Spinal cord (tissue), 10 donors: ENCODE measurements around the gene ROR2. TPM values are rescaled to one million over a fixed set of nuclear protein-coding genes. Genes with fewer than 3 reads are reported as not detected.

Source experiments
- DNase-seq, 6 donors: peaks; one replicate each; pipeline versions ENCODE4 v3.0.0 to v3.0.0-alpha.2; 2013 to 2015; ENCODE audit warnings: low spot score in 6 of 6, low read depth in 4 of 6
- H3K27ac ChIP-seq: one replicate; pipeline ENCODE4 v1.5.1; 2013; ENCODE audit warnings: low read depth, low read length, control low read depth
- H3K27me3 ChIP-seq: one replicate; pipeline ENCODE4 v1.6.1; 2013; ENCODE audit warnings: low read length; ENCODE audit not compliant: control insufficient read depth, insufficient read depth
- H3K36me3 ChIP-seq: one replicate; pipeline ENCODE4 v1.6.1; 2013; ENCODE audit warnings: low read length; ENCODE audit not compliant: control insufficient read depth, insufficient read depth
- H3K4me1 ChIP-seq: one replicate; pipeline ENCODE4 v1.6.1; 2013; ENCODE audit warnings: low read length; ENCODE audit not compliant: control insufficient read depth, insufficient read depth
- H3K4me3 ChIP-seq: one replicate; pipeline ENCODE4 v1.5.1; 2013; ENCODE audit warnings: low read depth, low read length, control low read depth
- H3K9me3 ChIP-seq: one replicate; pipeline ENCODE4 v1.6.1; 2013; ENCODE audit warnings: low read length; ENCODE audit not compliant: control insufficient read depth, insufficient read depth
- WGBS: methylation state at CpG from one replicate; pipeline ENCODE4 v1.1.5; 2013; ENCODE audit warnings: missing lambda C conversion rate; ENCODE audit not compliant: insufficient coverage; 5-methylcytosine and 5-hydroxymethylcytosine counted together
- polyA plus RNA-seq, 2 donors: library from polyadenylated mRNA; unstranded; fragments of 120-200 nt; gene quantifications; one replicate each; pipeline ENCODE4 v1.2.1, GENCODE V29; 2013; ENCODE audit not compliant: insufficient read length in 2 of 2
- total RNA-seq, 2 donors: library from RNA; depleted of rRNA in 1 of 2; stranded (reverse); fragments of 120-200 nt in 1 of 2; fragments of >200 nt in 1 of 2; gene quantifications; one replicate each; pipeline versions ENCODE4 v1.2.3 to v1.2.4, GENCODE V29; 2013 to 2014
- donor health status: healthy.

Gene ROR2
- total and polyA plus RNA-seq, 4 donors = 3.1 to 20.6 (median 5.0) TPM

DNA sequence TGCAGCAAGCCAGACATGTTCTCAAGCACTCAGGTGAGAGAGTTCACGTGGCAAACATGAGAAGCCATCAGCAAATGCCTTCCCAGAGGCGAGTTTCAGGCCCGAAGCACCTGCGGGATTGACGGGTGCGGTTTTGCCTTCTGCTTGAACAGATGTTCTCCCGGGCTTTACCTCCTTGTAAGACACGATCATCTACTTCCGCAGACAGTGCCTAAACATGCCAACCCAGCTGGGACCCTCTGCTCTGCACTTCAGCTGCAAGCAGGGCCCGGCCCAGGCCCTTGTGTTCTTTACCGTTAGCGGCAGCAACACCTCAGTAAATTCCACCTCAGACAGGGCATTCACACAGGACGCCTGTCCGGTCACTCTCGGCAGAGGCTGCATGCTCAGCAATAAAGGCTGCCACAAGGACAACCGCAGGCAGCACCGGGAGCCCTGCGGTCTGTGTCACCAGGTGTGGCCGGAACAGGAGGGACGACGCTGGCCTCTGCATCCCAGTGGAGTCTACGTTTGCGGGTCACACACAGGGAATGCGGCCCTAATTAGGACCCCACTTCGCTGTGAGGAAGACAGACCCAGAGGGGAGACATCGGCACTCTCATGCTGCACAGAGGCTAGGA, 139.6 kb downstream of the ROR2 start:
- Histone ChIP-seq H3K4me3 (no peak overlapping the region), H3K27me3 (no peaks in the 10 kb centered on the region), H3K4me1 (peaks cover 3% of the 10 kb centered on the region), H3K27ac (no peak overlapping the region), H3K9me3 (no peaks in the 10 kb centered on the region), H3K36me3 (no peaks in the 10 kb centered on the region)
- DNase-seq = no peak
- WGBS = 89% methylated on average over 26 of the region's 26 CpGs

DNA sequence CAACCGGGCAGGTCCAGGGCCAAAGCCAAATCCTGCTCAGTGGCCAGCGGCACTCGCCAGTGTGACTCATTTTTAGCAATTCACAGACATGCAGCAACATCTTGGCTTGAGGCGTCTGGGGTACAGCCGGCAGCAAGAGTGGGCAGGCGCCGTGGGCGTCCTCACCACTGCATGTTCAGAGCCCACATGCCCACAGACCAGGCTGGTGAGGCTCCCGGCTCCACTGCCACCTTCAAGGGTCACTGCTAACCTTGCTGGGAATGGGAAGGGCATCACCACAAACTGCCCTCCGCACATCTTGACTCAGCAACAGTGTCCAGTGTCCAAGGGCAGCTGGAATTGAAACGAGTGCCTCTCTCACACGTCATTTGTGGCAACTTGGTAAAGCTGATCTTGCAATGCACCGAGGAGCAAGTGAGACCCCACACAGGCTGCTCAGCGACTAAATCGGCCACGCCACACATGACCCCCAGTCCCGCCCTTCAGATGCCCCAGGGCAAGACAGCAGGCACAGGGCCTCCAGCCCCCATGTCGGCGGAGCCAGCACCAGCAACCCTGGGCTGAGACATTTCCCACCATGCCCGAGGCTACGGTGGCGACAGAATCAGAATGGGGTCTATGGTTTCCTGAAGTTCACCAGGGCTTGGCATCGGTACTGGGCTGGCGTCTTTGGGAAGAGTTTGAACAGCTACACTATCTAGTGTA, 140.3 kb downstream of the ROR2 start:
- no peak for DNase-seq
- H3K27me3 ChIP-seq = no peaks in the 10 kb centered on the region
- no peak overlapping the region for H3K27ac ChIP-seq
- H3K9me3 ChIP-seq = no peaks in the 10 kb centered on the region
- H3K4me3 ChIP-seq = no peak overlapping the region
- 93% methylated on average over 24 of the region's 24 CpGs for WGBS
- H3K36me3 ChIP-seq = no peaks in the 10 kb centered on the region
- peaks cover 3% of the 10 kb centered on the region for H3K4me1 ChIP-seq

DNA sequence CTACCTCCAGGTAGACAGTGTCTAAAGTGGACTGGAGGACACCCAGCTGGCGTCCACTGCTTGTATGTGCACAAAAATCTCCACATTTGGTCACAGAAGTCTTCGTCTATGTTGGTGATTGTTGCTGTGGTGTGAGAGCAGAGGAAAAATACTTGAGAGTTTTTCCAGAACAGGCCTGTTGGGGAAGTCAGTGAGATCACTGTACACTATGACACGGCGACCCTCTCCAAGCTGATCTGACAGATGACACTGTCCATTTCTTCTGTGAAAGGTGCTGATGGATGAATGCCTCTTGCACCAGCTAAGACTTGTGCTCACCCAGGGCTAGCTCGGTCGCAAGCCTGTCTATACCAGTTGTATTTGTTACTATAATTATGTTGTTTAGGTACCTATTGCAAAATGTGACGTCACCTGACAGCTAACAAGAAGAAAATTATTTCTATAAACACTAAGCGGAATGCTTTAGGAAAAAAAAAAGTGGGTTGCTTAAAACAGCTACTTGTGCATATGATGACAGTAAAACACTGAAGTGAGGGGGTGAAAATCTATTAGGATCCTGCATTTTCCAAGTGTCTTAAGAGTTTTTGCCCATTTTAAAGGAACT, 142.3 kb downstream of the ROR2 start:
- Histone ChIP-seq H3K36me3 (no peaks in the 10 kb centered on the region), H3K27me3 (no peaks in the 10 kb centered on the region), H3K4me1 (peaks cover 6% of the 10 kb centered on the region), H3K9me3 (no peaks in the 10 kb centered on the region), H3K27ac (no peak overlapping the region), H3K4me3 (no peak overlapping the region)
- DNase-seq = no peak
- WGBS = 87% methylated on average over 4 of the region's 8 CpGs

DNA sequence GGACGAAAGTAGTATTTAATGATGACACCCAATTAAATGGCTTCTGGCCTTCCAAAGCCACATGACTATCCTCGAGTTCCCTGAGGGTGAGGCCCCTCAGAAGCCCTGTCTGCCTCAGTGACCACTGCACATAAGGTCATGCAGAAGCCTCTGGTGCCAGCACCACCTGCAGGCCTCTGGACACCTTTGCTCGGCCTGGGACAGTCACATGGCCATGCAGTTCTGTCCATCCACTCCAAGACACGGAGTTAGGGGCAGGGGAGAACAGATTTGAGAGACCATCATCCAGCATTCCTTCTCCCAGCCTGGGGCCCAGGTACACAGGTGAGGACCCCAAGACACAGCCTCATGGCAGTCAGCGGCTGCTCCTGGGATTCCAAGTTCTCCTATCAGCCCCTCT, 145.0 kb downstream of the ROR2 start:
- H3K27ac ChIP-seq = no peak overlapping the region
- H3K4me1 ChIP-seq = peaks cover 10% of the 10 kb centered on the region

DNA sequence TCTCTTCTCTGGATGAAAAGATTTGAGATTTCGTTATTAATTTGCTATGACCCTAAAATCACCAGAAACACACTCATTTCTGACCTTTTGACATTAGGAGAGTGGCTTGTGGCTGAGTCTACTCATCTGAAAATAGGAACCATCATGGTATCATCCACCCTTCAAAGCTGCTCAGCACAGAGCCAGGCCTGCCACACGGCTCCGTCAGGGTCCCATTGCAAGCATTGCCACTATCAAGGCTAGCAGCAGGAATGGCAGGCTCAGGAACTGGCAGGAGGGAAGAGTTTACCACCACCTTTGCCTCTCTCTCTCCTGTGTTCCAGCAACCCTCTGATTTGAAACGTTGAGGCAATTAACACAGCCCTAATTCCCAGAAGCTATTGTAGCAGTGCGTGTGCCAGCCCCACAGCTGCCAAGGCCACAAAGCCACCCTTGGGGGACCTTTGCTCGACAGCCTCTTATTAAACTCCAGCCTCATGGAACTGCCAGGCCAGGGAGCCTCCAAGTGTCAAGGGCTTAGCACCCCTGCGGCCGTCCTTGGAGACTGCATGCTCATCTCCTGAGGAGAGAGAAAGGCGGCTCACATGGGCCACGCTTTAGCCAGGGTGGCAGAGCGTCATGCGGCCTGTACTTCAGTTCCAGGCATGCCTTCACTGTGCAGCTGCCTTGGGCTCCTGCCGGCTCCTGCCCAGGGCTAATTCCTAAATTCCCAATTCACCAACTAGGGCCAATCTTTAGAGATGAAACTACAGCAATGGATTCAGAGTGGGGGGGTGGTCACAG, 145.9 kb downstream of the ROR2 start:
- Histone ChIP-seq H3K27ac (no peak overlapping the region), H3K27me3 (no peaks in the 10 kb centered on the region), H3K36me3 (no peaks in the 10 kb centered on the region), H3K9me3 (no peaks in the 10 kb centered on the region), H3K4me1 (peaks cover 12% of the 10 kb centered on the region), H3K4me3 (no peak overlapping the region)
- 79% methylated on average over 7 of the region's 13 CpGs for WGBS
- peak in 1 of 6 donors; percentile 11 for DNase-seq

More for the DNA sequence above, 145.0 kb downstream of the ROR2 start:
- DNase-seq = no peak
- Histone ChIP-seq H3K27me3 (no peaks in the 10 kb centered on the region), H3K36me3 (no peaks in the 10 kb centered on the region), H3K4me3 (no peak overlapping the region), H3K9me3 (no peaks in the 10 kb centered on the region)
- 72% methylated on average over 4 of the region's 5 CpGs for WGBS

DNA sequence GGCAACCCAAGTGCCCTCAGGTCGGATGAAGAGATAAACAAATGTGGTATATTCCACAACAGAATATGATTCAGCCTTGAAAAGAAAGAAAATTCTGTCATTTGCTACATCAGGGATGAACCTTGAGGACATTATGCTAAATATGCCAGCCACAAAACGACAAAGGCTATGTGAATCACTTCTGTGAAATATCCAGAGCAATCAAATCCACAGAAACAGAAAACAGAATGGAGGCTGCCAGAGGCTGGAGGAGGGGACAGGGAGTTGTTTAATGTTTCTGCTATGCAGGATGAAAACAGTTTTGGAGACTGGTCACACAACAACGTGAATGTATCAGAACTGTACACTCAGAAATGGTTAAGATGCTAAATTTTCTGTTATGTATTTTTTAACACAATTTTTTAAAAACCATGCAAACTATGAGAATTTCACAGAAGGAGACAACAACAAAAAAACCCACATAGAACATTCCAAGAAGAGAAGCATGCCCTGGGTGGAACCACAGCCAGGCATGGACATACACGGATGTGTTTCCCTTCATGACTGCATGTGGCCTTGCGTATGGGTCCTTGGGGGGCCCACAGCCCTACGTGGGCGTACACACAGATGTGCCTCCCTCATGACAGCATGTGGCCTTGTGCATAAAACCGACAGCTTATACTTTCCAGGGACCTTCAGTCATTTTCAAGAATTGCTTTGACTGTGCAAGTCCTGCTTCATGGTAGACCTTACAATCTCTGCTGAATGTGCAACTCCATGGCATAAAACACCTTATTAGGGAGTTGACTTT, 146.7 kb downstream of the ROR2 start:
- H3K27ac ChIP-seq = no peak overlapping the region
- WGBS = 63% methylated on average over 6 of the region's 8 CpGs
- H3K4me1 ChIP-seq = peaks cover 13% of the 10 kb centered on the region

DNA sequence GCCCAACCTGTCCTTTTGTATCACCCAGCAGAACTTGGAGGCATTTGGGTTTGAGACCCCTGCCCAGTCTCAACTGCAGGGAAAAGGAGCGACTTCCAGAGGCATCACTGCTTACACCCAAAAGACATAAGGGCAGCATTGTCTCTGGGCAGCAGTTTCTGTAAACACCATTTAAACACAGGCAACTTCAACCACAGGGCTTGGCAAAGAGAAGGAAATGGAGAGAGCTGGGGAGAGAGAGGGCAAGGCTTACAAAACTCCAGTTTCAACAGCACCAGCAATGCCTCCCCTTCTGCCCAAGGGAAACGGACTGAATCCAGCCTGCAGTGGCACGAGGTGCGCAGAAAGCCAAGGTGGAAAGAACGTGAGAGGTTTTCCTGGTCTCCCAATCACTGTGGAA, 147.6 kb downstream of the ROR2 start:
- no peaks in the 10 kb centered on the region for H3K27me3 ChIP-seq
- H3K27ac ChIP-seq = no peak overlapping the region
- H3K4me1 ChIP-seq = peaks cover 13% of the 10 kb centered on the region
- WGBS = 90% methylated on average over 3 of the region's 5 CpGs
- H3K9me3 ChIP-seq = no peaks in the 10 kb centered on the region
- H3K36me3 ChIP-seq = no peaks in the 10 kb centered on the region
- no peak for DNase-seq
- no peak overlapping the region for H3K4me3 ChIP-seq

More for the DNA sequence above, 146.7 kb downstream of the ROR2 start:
- H3K27me3 ChIP-seq = no peaks in the 10 kb centered on the region
- H3K36me3 ChIP-seq = no peaks in the 10 kb centered on the region
- H3K9me3 ChIP-seq = no peaks in the 10 kb centered on the region
- no peak overlapping the region for H3K4me3 ChIP-seq
- peak in 1 of 6 donors; percentile 25 for DNase-seq

DNA sequence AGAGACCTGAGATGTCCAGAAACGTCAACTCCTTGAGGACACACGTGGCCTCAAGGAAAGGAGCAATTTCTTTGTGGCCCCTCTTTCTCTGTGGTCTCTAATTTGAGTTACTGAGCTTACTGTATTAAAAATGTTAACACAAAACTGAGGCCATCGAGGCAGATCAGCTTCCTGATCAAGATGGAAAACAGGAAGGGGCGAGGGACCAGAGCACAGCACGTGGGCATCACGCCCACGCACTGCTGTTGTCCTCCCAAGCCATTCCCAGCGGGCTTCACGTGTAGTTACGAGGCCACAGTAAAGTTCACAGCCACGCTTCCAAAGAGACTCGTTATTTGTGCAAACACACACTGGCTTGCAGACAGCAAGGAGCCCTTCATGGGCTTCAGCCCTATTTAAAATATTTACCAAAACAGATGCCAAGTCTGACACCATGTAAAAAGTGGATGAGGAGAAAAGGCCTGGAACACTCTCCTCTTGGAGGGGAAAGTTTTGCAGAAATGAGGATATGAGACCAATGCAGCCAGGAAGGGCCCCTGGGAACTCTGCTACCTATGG, 149.5 kb downstream of the ROR2 start:
- H3K4me1 ChIP-seq = peaks cover 16% of the 10 kb centered on the region
- H3K36me3 ChIP-seq = no peaks in the 10 kb centered on the region
- no peak overlapping the region for H3K27ac ChIP-seq
- WGBS = 83% methylated on average over 11 of the region's 12 CpGs
- no peak for DNase-seq
- H3K9me3 ChIP-seq = no peaks in the 10 kb centered on the region
- no peak overlapping the region for H3K4me3 ChIP-seq
- no peaks in the 10 kb centered on the region for H3K27me3 ChIP-seq
